GM12891 (cell line): ENCODE data around the gene PRMT7.

Experiments
- PAX5 ChIP-seq: IDR thresholded peaks from 2 replicates; pipeline ENCODE4 v1.6.1; 2011; ENCODE audit warnings: low read length, moderate library complexity, mild to moderate bottlenecking; ENCODE audit not compliant: insufficient read depth, severe bottlenecking
- POLR2A ChIP-seq: IDR thresholded peaks from 2 replicates; pipeline ENCODE4 v1.6.1; 2011; ENCODE audit warnings: low read depth, low read length, control low read depth
- POLR2AphosphoS5 ChIP-seq: IDR thresholded peaks from 2 replicates; pipeline ENCODE4 v1.6.1; 2011; ENCODE audit warnings: low read depth, low read length, control low read depth
- TAF1 ChIP-seq: IDR thresholded peaks from 2 replicates; pipeline ENCODE4 v1.6.1; 2011; ENCODE audit warnings: low read depth, low read length, control low read depth

DNA sequence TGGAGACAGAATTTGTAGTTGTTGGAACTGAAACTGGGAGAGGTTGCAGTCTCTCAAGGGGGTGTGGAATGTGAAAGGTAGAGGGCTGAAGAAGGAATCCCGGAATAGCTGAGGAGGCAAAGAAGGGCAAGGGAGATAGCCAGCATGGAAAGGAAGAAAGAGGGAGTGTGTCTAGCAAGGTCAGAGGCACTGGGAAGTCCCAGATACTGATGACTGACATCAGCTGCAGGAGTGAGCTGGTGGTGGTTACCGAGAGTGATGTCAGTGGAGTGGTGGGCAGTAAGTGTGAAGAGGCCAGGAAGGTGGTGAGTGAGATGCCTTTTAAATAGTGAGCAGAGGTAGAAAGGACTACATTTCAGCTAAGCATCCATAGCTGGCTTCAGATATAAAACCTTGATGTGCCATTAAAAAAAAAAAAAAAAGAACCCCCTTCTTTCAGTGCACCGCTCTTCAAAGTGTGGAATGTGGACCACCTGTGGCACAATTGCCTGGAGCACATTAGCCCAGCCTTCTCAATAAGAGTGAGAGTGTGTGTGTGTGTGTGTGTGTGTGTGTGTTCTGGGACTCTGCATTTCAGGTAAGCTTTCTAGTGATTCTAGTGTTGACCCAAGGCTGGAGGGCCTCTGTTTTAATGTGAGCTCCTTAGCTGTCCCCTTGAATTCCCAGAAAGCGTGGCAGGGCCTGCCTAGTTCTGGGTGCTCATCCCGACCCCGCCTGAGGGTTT is 8.5 kb downstream of the PRMT7 start:
- no peak for TF ChIP-seq POLR2AphosphoS5
- no peak for TF ChIP-seq PAX5
- TF ChIP-seq TAF1, result no peak
- TF ChIP-seq POLR2A, result no peak
